HepG2 (cell line): ENCODE measurements around the gene SYNE2. TPM values are rescaled to one million over a fixed set of nuclear protein-coding genes. Genes with fewer than 3 reads are reported as not detected.

ENCODE experiments used
- ATAC-seq: fragments of 200-7000 bp; cut with Tn5 transposase; 3 replicates; pipeline ENCODE4 v1.9.1; 2020; ENCODE audit warnings: mild to moderate bottlenecking, moderate library complexity
- BruUV-seq: library from RNA; stranded (reverse); fragments of 400-500 nt; replicated peaks from 2 replicates; lab custom pipeline; 2021; lab: Mats Ljungman, UMichigan
- CTCF ChIA-PET: fragments of 300-600 bp; formaldehyde crosslinking; extraction: SDS; loops from one replicate; lab custom pipeline; 2021; ENCODE audit warnings: low total read pairs, inconsistent platforms, low intra/inter-chr PET ratio; lab: Yijun Ruan, JAX
- POLR2A ChIA-PET: fragments of 350-600 bp; sonication (Branson Sonifier 250); formaldehyde crosslinking; loops from one replicate; lab custom pipeline; 2020; ENCODE audit warnings: antibody characterized with exemption, inconsistent platforms; lab: Yijun Ruan, JAX
- DNase-seq: peaks from one replicate; pipeline ENCODE4 v3.0.0-alpha.2; 2015; ENCODE audit warnings: low spot score
- FAIRE-seq: peaks from 3 replicates; lab custom pipeline; 2011; peaks lifted over from hg19 to GRCh38; lab: Jason Lieb, UNC
- H2AFZ ChIP-seq: one replicate; pipeline ENCODE4 v1.6.1; 2011; ENCODE audit warnings: low read length, inconsistent platforms
- H3K27ac ChIP-seq: fragments of 300-600 bp; 3 replicates; pipeline ENCODE4 v1.8.0; 2011; ENCODE audit warnings: mixed run types, mild to moderate bottlenecking, mixed read lengths, low read length, inconsistent platforms; ENCODE audit not compliant: insufficient read depth; ENCODE audit errors: extremely low read length
- H3K27me3 ChIP-seq, 2 experiments: fragments of 200-600 bp in 1 of 2; 2 replicates in 1 of 2; 3 replicates in 1 of 2; pipeline versions ENCODE4 v1.6.0 to v1.8.0; 2011; ENCODE audit warnings: low read length in 2 of 2, mild to moderate bottlenecking in 2 of 2, moderate library complexity in 2 of 2, inconsistent platforms in 1 of 2; ENCODE audit not compliant: insufficient read depth in 2 of 2, control insufficient read depth in 1 of 2
- H3K36me3 ChIP-seq, 2 experiments: fragments of 200-600 bp in 1 of 2; replicated peaks in 1 of 2; 2 replicates in 1 of 2; 3 replicates in 1 of 2; pipeline versions ENCODE4 v1.5.1 to v1.8.0; 2011; ENCODE audit warnings: low read length in 2 of 2, inconsistent platforms in 1 of 2; ENCODE audit not compliant: insufficient read depth in 2 of 2, control insufficient read depth in 1 of 2
- H3K4me1 ChIP-seq: 2 replicates; pipeline ENCODE4 v1.5.1; 2012; ENCODE audit warnings: low read length, inconsistent platforms; ENCODE audit not compliant: insufficient read depth
- H3K4me2 ChIP-seq: 2 replicates; pipeline ENCODE4 v1.6.0; 2011; ENCODE audit warnings: low read depth, low read length, inconsistent platforms
- H3K4me3 ChIP-seq, 3 experiments: fragments of 200-600 bp in 1 of 3; sonication (generic), shearing (Covaris generic) in 1 of 3; replicated peaks in 1 of 3; 2 replicates each; pipeline ENCODE4 v1.5.1; 2011 to 2016; ENCODE audit warnings: low read length in 3 of 3, inconsistent platforms in 2 of 3, low read depth in 2 of 3, mild to moderate bottlenecking in 2 of 3, control low read depth in 1 of 3, mixed read lengths in 1 of 3; ENCODE audit not compliant: insufficient read depth in 1 of 3
- H3K79me2 ChIP-seq: one replicate; pipeline ENCODE4 v1.6.1; 2011; ENCODE audit warnings: low read length, inconsistent platforms; ENCODE audit not compliant: insufficient read depth
- H3K9ac ChIP-seq: 2 replicates; pipeline ENCODE4 v1.6.0; 2011; ENCODE audit warnings: mild to moderate bottlenecking, low read depth, low read length, inconsistent platforms; ENCODE audit not compliant: insufficient read depth
- H3K9me3 ChIP-seq: 2 replicates; pipeline ENCODE4 v1.5.1; 2012; ENCODE audit warnings: mild to moderate bottlenecking, low read length
- H4K20me1 ChIP-seq: 2 replicates; pipeline ENCODE4 v1.6.0; 2011; ENCODE audit warnings: inconsistent platforms, mild to moderate bottlenecking, low read length, moderate library complexity; ENCODE audit not compliant: insufficient read depth
- CBX2 ChIP-seq, 2 experiments: fragments of 200-600 bp in 1 of 2; sonication (generic); formaldehyde crosslinking in 1 of 2; IDR thresholded peaks; 2 replicates each; pipeline versions ENCODE4 v1.7.0 to v1.8.1; 2018 to 2022; ENCODE audit warnings: low read depth in 2 of 2, low read length in 1 of 2, mild to moderate bottlenecking in 1 of 2, missing genetic modification reagents in 1 of 2
- DNMT1 ChIP-seq: sonication (generic); formaldehyde crosslinking; IDR thresholded peaks from 2 replicates; pipeline ENCODE4 v1.5.1; 2020; ENCODE audit warnings: mild to moderate bottlenecking, missing genetic modification reagents
- GTF3A ChIP-seq: sonication (generic); formaldehyde crosslinking; conservative IDR thresholded peaks from 2 replicates; pipeline ENCODE4 v1.4.0; 2020; ENCODE audit warnings: mild to moderate bottlenecking, missing genetic modification reagents
- HOXA3 ChIP-seq: sonication (generic); formaldehyde crosslinking; IDR thresholded peaks from 2 replicates; pipeline ENCODE4 v1.5.0; 2020; ENCODE audit warnings: missing genetic modification reagents
- JUNB ChIP-seq: sonication (generic); formaldehyde crosslinking; IDR thresholded peaks from 2 replicates; pipeline ENCODE4 v1.8.0; 2022; ENCODE audit warnings: missing genetic modification reagents, mild to moderate bottlenecking, borderline replicate concordance
- MED13 ChIP-seq: sonication (generic); formaldehyde crosslinking; IDR thresholded peaks from 2 replicates; pipeline ENCODE4 v1.5.0; 2020; ENCODE audit warnings: missing genetic modification reagents
- SRSF4 ChIP-seq: fragments of 200-400 bp; formaldehyde crosslinking; IDR thresholded peaks from one replicate; pipeline ENCODE4 v1.6.1; 2018; ENCODE audit warnings: mild to moderate bottlenecking, low read depth, low read length, moderate library complexity; ENCODE audit not compliant: poor library complexity, severe bottlenecking
- ZBTB20 ChIP-seq: sonication (generic); formaldehyde crosslinking; IDR thresholded peaks from 2 replicates; pipeline ENCODE4 v1.8.1; 2023; ENCODE audit warnings: missing genetic modification reagents, low read depth, mild to moderate bottlenecking, borderline replicate concordance
- ZFP82 ChIP-seq: sonication (generic); formaldehyde crosslinking; IDR thresholded peaks from 2 replicates; pipeline ENCODE4 v1.5.1; 2020; ENCODE audit warnings: mild to moderate bottlenecking, missing genetic modification reagents, borderline replicate concordance
- ZNF780A ChIP-seq: sonication (generic); formaldehyde crosslinking; IDR thresholded peaks from 2 replicates; pipeline ENCODE4 v1.8.0; 2022; ENCODE audit warnings: mild to moderate bottlenecking, missing genetic modification reagents, moderate library complexity
- WGBS: methylation state at CpG from one replicate; pipeline ENCODE4 v1.1.6; 2017; ENCODE audit warnings: low lambda C conversion rate; 5-methylcytosine and 5-hydroxymethylcytosine counted together
- in situ Hi-C: cut with HindIII; loops from 2 replicates; pipeline ENCODE4 v1.10.0; 2017; ENCODE audit warnings: low pct_unique_long_range_greater_than_20kb; ENCODE audit not compliant: extremely low pct_ligation_motif_present
- intact Hi-C: fragments of 100-400 bp; cut with micrococcal nuclease; formaldehyde crosslinking; loops from one replicate; pipeline ENCODE4 v1.10.0; 2022; ENCODE audit not compliant: unreplicated experiment
- polyA plus RNA-seq, 8 experiments: library from polyadenylated mRNA; depleted of rRNA in 3 of 8; stranded (reverse) in 7 of 8; unstranded in 1 of 8; fragments of >200 nt; fragmentation: Illumina TruSeq in 4 of 8; extraction: Trizol in 4 of 8; gene quantifications; 2 replicates each; pipeline versions ENCODE4 v1.2.1 to v1.2.3, GENCODE V29; 2011 to 2016; ENCODE audit warnings: low read depth in 4 of 8, missing spikeins in 1 of 8, mixed read lengths in 1 of 8; ENCODE audit not compliant: insufficient read depth in 1 of 8
- total RNA-seq, 5 experiments: library from RNA; depleted of rRNA; stranded (reverse); fragments of >200 nt; fragmentation: Illumina TruSeq; extraction: Trizol; gene quantifications; 2 replicates each; pipeline ENCODE4 v1.2.3, GENCODE V29; 2016; ENCODE audit warnings: low read depth in 1 of 5

Gene SYNE2
- total and polyA plus RNA-seq, 2 of the 13 experiments (the other 11 are each of a cell fraction or from before 2014, with no cell fraction given), result 6.2 to 13.3 TPM

- Histone ChIP-seq H2AFZ (no peak overlapping the region), H3K36me3 (no peaks in the 10 kb centered on the region), H3K4me3 (no peak overlapping the region), H3K27me3 (no peaks in the 10 kb centered on the region), H3K79me2 (no peaks in the 10 kb centered on the region), H4K20me1 (no peaks in the 10 kb centered on the region), H3K27ac (no peak overlapping the region), H3K4me2 (no peak overlapping the region), H3K9me3 (no peaks in the 10 kb centered on the region), H3K4me1 (no peaks in the 10 kb centered on the region), H3K9ac (no peak overlapping the region)
- FAIRE-seq (no peak), ATAC-seq (no peak), DNase-seq (no peak)
- ChIA-PET CTCF (no interaction called here), POLR2A (no interaction called here)
- TF ChIP-seq SRSF4 (no peak), CBX2 (IDR thresholded peaks at IDR 0.05; ENCODE audit: low read depth, low read length) (no peak), CBX2 (CRISPR knock-in tag; IDR thresholded peaks at IDR 0.05; ENCODE audit: low read depth) (no peak), ZNF780A (no peak), ZFP82 (CRISPR knock-in tag) (no peak)
- in situ Hi-C loops, result no loop called here
- intact Hi-C loops, result no loop called here
- 96% methylated on average over 3 of the region's 3 CpGs for WGBS
- no TSS peak for BruUV-seq
Measured at GRCh38 chr14:63877550-63877939, 24.7 kb downstream of the SYNE2 start.

DNA sequence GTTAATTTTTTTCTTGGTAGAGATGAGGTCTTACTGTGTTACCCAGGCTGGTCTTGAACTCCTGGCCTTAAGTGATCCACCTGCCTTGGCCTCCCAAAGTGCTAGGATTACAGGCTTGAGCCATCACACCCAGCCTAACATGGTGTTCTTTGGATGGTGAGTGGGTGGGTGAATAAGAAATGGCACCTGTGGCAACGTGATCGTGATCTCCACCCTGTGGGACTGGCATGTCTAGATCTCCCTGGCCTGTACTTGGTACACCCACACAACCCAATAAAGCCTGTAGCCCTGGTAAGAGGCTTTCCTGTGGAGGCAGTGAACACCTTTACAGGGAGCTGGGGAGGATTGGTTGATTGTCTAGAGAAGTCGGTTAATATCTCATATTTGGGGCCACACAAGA lies 25.2 kb downstream of the SYNE2 start:
- Histone ChIP-seq H3K9ac (no peak overlapping the region), H2AFZ (no peak overlapping the region)
- POLR2A ChIA-PET, result no interaction called here
- no peak for TF ChIP-seq MED13 (CRISPR knock-in tag)
- no peak for TF ChIP-seq DNMT1
- no peak for TF ChIP-seq JUNB (CRISPR knock-in tag)
- no peak for TF ChIP-seq HOXA3 (CRISPR knock-in tag)
- no peak for TF ChIP-seq GTF3A (CRISPR knock-in tag)
- TF ChIP-seq ZBTB20 (CRISPR knock-in tag), result no peak
- TF ChIP-seq, all 625 proteins: peak for 0
- H4K20me1 ChIP-seq, result no peaks in the 10 kb centered on the region
- ATAC-seq (no peak), DNase-seq (no peak), FAIRE-seq (no peak)
- no peaks in the 10 kb centered on the region for H3K79me2 ChIP-seq
- H3K4me3 ChIP-seq, result no peak overlapping the region
- no peak overlapping the region for H3K27ac ChIP-seq
- H3K36me3 ChIP-seq, result no peaks in the 10 kb centered on the region
- BruUV-seq, result no TSS peak
- WGBS, result 96% methylated on average over 3 of the region's 3 CpGs
- H3K4me1 ChIP-seq, result no peaks in the 10 kb centered on the region
- no peaks in the 10 kb centered on the region for H3K27me3 ChIP-seq
- intact Hi-C loops, result no loop called here
- in situ Hi-C loops, result no loop called here
- no peaks in the 10 kb centered on the region for H3K9me3 ChIP-seq
- CTCF ChIA-PET, result no interaction called here
- H3K4me2 ChIP-seq, result no peak overlapping the region
